ENCODE data around the gene CX3CL1. TPM values are rescaled to one million over a fixed set of nuclear protein-coding genes. Genes with fewer than 3 reads are reported as not detected.

The CX3CL1 gene
- total and polyA plus RNA-seq, 2 of the 13 experiments (the other 11 are each of a cell fraction or from before 2014, with no cell fraction given) = 57.3 to 60.8 TPM

GRCh38 chr16:57430955-57431354 is 58.7 kb downstream of the CX3CL1 start (continued):
- TF ChIP-seq ZNF530 (CRISPR knock-in tag; IDR thresholded peaks at IDR 0.05; ENCODE audit: low read depth) (no peak), ELF4 (CRISPR knock-in tag; IDR thresholded peaks at IDR 0.05; ENCODE audit: borderline replicate concordance) (no peak), ZNF260 (CRISPR knock-in tag; IDR thresholded peaks at IDR 0.05; ENCODE audit: borderline replicate concordance, low read depth) (no peak), PHF8 (CRISPR knock-in tag; IDR thresholded peaks at IDR 0.05) (no peak), ZNF350 (CRISPR knock-in tag; IDR thresholded peaks at IDR 0.05; ENCODE audit: borderline replicate concordance, low read depth) (no peak), IKZF1 (IDR thresholded peaks at IDR 0.05) (no peak), NRL (CRISPR knock-in tag; IDR thresholded peaks at IDR 0.05; ENCODE audit: borderline replicate concordance) (no peak), MIER3 (CRISPR knock-in tag; IDR thresholded peaks at IDR 0.05; ENCODE audit: borderline replicate concordance) (no peak), SOX5 (CRISPR knock-in tag; IDR thresholded peaks at IDR 0.05; ENCODE audit: borderline replicate concordance) (no peak), ZEB1 (IDR thresholded peaks at IDR 0.05; ENCODE audit: insufficient replicate concordance, low read depth) (no peak)

- H3K9ac ChIP-seq (ENCODE audit: insufficient read depth, low read depth, low read length) = no peak overlapping the region
- 85% methylated on average over 2 of the region's 2 CpGs for WGBS (ENCODE audit: low lambda C conversion rate)
- peak; percentile 72 for ATAC-seq
- ChIA-PET CTCF (ENCODE audit: low intra/inter-chr PET ratio, low total read pairs) (interaction anchor here (1.2 kb wide), 1 partner anchor 13 kb away, joined by 4 read pairs; no protein-coding TSS in a partner anchor), POLR2A (interaction anchor here (1.0 to 3.0 kb wide), 8 partner anchors 14 to 247 kb away, joined by 3 to 44 read pairs (median 5); partner anchors contain the start of genes CIAPIN1, COQ9, CX3CL1 and POLR2C)
- H4K20me1 ChIP-seq (ENCODE audit: insufficient read depth, low read length) = no peaks in the 10 kb centered on the region
- in situ Hi-C loops (cut with HindIII; ENCODE audit: extremely low pct_ligation_motif_present, low pct_unique_long_range_greater_than_20kb) (no loop called here), intact Hi-C loops (cut with micrococcal nuclease; ENCODE audit: unreplicated experiment) (no loop called here)
- H3K4me3 ChIP-seq (replicated peaks in 1 of 3; ENCODE audit: insufficient read depth in 1 of 3, low read depth in 2 of 3, low read length in 3 of 3) = no peak overlapping the region
- no peaks in the 10 kb centered on the region for H3K27me3 ChIP-seq (ENCODE audit: control insufficient read depth in 1 of 2, insufficient read depth in 2 of 2, low read length in 2 of 2)
- H3K79me2 ChIP-seq (ENCODE audit: insufficient read depth, low read length) = no peaks in the 10 kb centered on the region
- peaks cover 31 to 77% of the 10 kb centered on the region in 2 experiments for H3K36me3 ChIP-seq (replicated peaks in 1 of 2; ENCODE audit: control insufficient read depth in 1 of 2, insufficient read depth in 2 of 2, low read length in 2 of 2)
- no peak for DNase-seq (ENCODE audit: low spot score)
- no TSS peak for BruUV-seq (replicated peaks)
- no peaks in the 10 kb centered on the region for H3K9me3 ChIP-seq (ENCODE audit: low read length)
- no peak overlapping the region for H3K4me2 ChIP-seq (ENCODE audit: low read depth, low read length)
- peaks cover 16% of the 10 kb centered on the region for H3K4me1 ChIP-seq (ENCODE audit: insufficient read depth, low read length)
- FAIRE-seq = peak; percentile 39
- no peak overlapping the region for H2AFZ ChIP-seq (ENCODE audit: low read length)
- peak overlapping the region; percentile 9 for H3K27ac ChIP-seq (ENCODE audit: extremely low read length, insufficient read depth, low read length)
- TF ChIP-seq LRRFIP1 (CRISPR knock-in tag; conservative IDR thresholded peaks at IDR 0.05) (no peak), ZBTB38 (CRISPR knock-in tag; IDR thresholded peaks at IDR 0.05) (no peak), ZNF816 (CRISPR knock-in tag; IDR thresholded peaks at IDR 0.05; ENCODE audit: borderline replicate concordance) (no peak), XRCC5 (optimal IDR thresholded peaks at IDR 0.05; ENCODE audit: low read length) (no peak), ZNF883 (CRISPR knock-in tag; IDR thresholded peaks at IDR 0.05; ENCODE audit: not compliant biosample characterization) (no peak), CBX5 (CRISPR knock-in tag; IDR thresholded peaks at IDR 0.05; ENCODE audit: borderline replicate concordance) (no peak), CEBPG (CRISPR knock-in tag; IDR thresholded peaks at IDR 0.05) (no peak)
- TF ChIP-seq, protein P1, sequence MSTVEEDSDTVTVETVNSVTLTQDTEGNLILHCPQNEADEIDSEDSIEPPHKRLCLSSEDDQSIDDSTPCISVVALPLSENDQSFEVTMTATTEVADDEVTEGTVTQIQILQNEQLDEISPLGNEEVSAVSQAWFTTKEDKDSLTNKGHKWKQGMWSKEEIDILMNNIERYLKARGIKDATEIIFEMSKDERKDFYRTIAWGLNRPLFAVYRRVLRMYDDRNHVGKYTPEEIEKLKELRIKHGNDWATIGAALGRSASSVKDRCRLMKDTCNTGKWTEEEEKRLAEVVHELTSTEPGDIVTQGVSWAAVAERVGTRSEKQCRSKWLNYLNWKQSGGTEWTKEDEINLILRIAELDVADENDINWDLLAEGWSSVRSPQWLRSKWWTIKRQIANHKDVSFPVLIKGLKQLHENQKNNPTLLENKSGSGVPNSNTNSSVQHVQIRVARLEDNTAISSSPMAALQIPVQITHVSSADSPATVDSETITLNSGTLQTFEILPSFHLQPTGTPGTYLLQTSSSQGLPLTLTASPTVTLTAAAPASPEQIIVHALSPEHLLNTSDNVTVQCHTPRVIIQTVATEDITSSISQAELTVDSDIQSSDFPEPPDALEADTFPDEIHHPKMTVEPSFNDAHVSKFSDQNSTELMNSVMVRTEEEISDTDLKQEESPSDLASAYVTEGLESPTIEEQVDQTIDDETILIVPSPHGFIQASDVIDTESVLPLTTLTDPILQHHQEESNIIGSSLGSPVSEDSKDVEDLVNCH (CRISPR knock-in tag; IDR thresholded peaks at IDR 0.05) = no peak
- TF ChIP-seq, protein P2, sequence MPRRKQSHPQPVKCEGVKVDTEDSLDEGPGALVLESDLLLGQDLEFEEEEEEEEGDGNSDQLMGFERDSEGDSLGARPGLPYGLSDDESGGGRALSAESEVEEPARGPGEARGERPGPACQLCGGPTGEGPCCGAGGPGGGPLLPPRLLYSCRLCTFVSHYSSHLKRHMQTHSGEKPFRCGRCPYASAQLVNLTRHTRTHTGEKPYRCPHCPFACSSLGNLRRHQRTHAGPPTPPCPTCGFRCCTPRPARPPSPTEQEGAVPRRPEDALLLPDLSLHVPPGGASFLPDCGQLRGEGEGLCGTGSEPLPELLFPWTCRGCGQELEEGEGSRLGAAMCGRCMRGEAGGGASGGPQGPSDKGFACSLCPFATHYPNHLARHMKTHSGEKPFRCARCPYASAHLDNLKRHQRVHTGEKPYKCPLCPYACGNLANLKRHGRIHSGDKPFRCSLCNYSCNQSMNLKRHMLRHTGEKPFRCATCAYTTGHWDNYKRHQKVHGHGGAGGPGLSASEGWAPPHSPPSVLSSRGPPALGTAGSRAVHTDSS (CRISPR knock-in tag; conservative IDR thresholded peaks at IDR 0.05) = no peak
These were observed 60.2 kb downstream of the CX3CL1 start for GRCh38 chr16:57432505-57432904.

All from HepG2 (cell line).